Neuronal stem cell (in vitro differentiated cells): ENCODE results near the gene TCF21.

ENCODE experiments used
- DNase-seq: peaks from one replicate; pipeline ENCODE4 v3.0.0-alpha.2; 2013; ENCODE audit warnings: low spot score
- H2AFZ ChIP-seq: one replicate; pipeline ENCODE4 v1.6.1; 2013; ENCODE audit warnings: mild to moderate bottlenecking, low read length, inconsistent platforms
- H2AK5ac ChIP-seq: 2 replicates; pipeline ENCODE4 v1.6.1; 2013; ENCODE audit warnings: low read depth, mild to moderate bottlenecking, inconsistent platforms, low read length, moderate library complexity, mixed read lengths
- H2BK120ac ChIP-seq: 2 replicates; pipeline ENCODE4 v1.6.1; 2013; ENCODE audit warnings: low read depth, mild to moderate bottlenecking, inconsistent platforms, low read length, moderate library complexity, mixed read lengths
- H2BK12ac ChIP-seq: one replicate; pipeline ENCODE4 v1.6.1; 2013; ENCODE audit warnings: low read length, inconsistent platforms
- H2BK15ac ChIP-seq: 2 replicates; pipeline ENCODE4 v1.6.1; 2013; ENCODE audit warnings: mild to moderate bottlenecking, low read length, inconsistent platforms, mixed read lengths
- H2BK5ac ChIP-seq: one replicate; pipeline ENCODE4 v1.6.1; 2013; ENCODE audit warnings: inconsistent platforms, mild to moderate bottlenecking, low read length, moderate library complexity
- H3K14ac ChIP-seq: one replicate; pipeline ENCODE4 v1.6.1; 2013; ENCODE audit warnings: low read length, inconsistent platforms
- H3K18ac ChIP-seq: 2 replicates; pipeline ENCODE4 v1.6.1; 2013; ENCODE audit warnings: low read length, inconsistent platforms
- H3K23ac ChIP-seq: 2 replicates; pipeline ENCODE4 v1.6.1; 2013; ENCODE audit warnings: low read depth, mild to moderate bottlenecking, mixed read lengths, low read length, inconsistent platforms; ENCODE audit not compliant: poor library complexity
- H3K27ac ChIP-seq: replicated peaks from 3 replicates; pipeline ENCODE4 v1.5.1; 2013; ENCODE audit warnings: low read length, inconsistent platforms
- H3K27me3 ChIP-seq, 3 experiments: 2 replicates each; pipeline ENCODE4 v1.6.1; 2013; ENCODE audit warnings: low read length in 3 of 3, mild to moderate bottlenecking in 2 of 3, inconsistent platforms in 1 of 3, low read depth in 1 of 3, mixed read lengths in 1 of 3, moderate library complexity in 1 of 3; ENCODE audit not compliant: control insufficient read depth in 3 of 3, insufficient read depth in 3 of 3
- H3K36me3 ChIP-seq, 2 donors: replicated peaks in 1 of 2; 2 replicates each; pipeline ENCODE4 v1.6.1; 2013; ENCODE audit warnings: low read length in 2 of 2; ENCODE audit not compliant: control insufficient read depth in 2 of 2, insufficient read depth in 2 of 2
- H3K4ac ChIP-seq: 2 replicates; pipeline ENCODE4 v1.6.1; 2013; ENCODE audit warnings: inconsistent platforms, mild to moderate bottlenecking, low read length, moderate library complexity
- H3K4me1 ChIP-seq, 2 donors: 1 replicate in 1 of 2; 2 replicates in 1 of 2; pipeline ENCODE4 v1.6.1; 2013; ENCODE audit warnings: low read length in 2 of 2, low read depth in 1 of 2; ENCODE audit not compliant: control insufficient read depth in 2 of 2, insufficient read depth in 1 of 2
- H3K4me2 ChIP-seq: one replicate; pipeline ENCODE4 v1.6.1; 2013; ENCODE audit warnings: mild to moderate bottlenecking, low read length, inconsistent platforms; ENCODE audit not compliant: insufficient read depth, poor library complexity, severe bottlenecking
- H3K4me3 ChIP-seq, 2 donors: 2 replicates each; pipeline ENCODE4 v1.5.1; 2013; ENCODE audit warnings: low read length in 2 of 2, mild to moderate bottlenecking in 2 of 2, inconsistent platforms in 1 of 2, moderate library complexity in 1 of 2
- H3K79me1 ChIP-seq: one replicate; pipeline ENCODE4 v1.6.1; 2013; ENCODE audit warnings: low read depth, mild to moderate bottlenecking, inconsistent platforms, low read length, moderate library complexity
- H3K9ac ChIP-seq: one replicate; pipeline ENCODE4 v1.6.1; 2013; ENCODE audit warnings: mild to moderate bottlenecking, low read depth, low read length, inconsistent platforms; ENCODE audit not compliant: poor library complexity
- H3K9me3 ChIP-seq, 2 donors: replicated peaks in 1 of 2; 2 replicates each; pipeline versions ENCODE3 to v1.6.1; 2013; ENCODE audit warnings: low read length in 2 of 2, mild to moderate bottlenecking in 2 of 2, inconsistent platforms in 1 of 2, low read depth in 1 of 2, mixed read lengths in 1 of 2, moderate library complexity in 1 of 2; ENCODE audit not compliant: control insufficient read depth in 2 of 2, insufficient read depth in 1 of 2
- H4K8ac ChIP-seq: one replicate; pipeline ENCODE4 v1.6.1; 2013; ENCODE audit warnings: low read depth, mild to moderate bottlenecking, inconsistent platforms, low read length, moderate library complexity
- H4K91ac ChIP-seq: one replicate; pipeline ENCODE4 v1.6.1; 2013; ENCODE audit warnings: low read length, low read depth, mild to moderate bottlenecking, inconsistent platforms; ENCODE audit not compliant: poor library complexity
- WGBS, 2 donors: extraction: QIAGEN DNeasy Blood & Tissue Kit; methylation state at CpG; one replicate each; pipeline ENCODE4 v1.1.7; 2013; ENCODE audit warnings: missing lambda C conversion rate in 2 of 2, mixed read lengths in 1 of 2; ENCODE audit not compliant: insufficient read length in 2 of 2, insufficient replicate concordance in 1 of 2; ENCODE audit errors: extremely low coverage in 2 of 2; 5-methylcytosine and 5-hydroxymethylcytosine counted together

The TCF21 gene

GRCh38 chr6:133938533-133938932 is 49.6 kb downstream of the TCF21 start:
- Histone ChIP-seq H2BK12ac (no peak overlapping the region), H2AK5ac (no peak overlapping the region), H3K27me3 (peaks cover 0 to 3% (median 0%) of the 10 kb centered on the region in 3 experiments), H2AFZ (no peak overlapping the region), H4K8ac (no peak overlapping the region), H3K4ac (no peak overlapping the region), H4K91ac (no peak overlapping the region), H3K4me2 (no peak overlapping the region), H3K4me3 (no peak overlapping the region), H2BK5ac (no peak overlapping the region), H3K9me3 (peaks cover 0 to 5% of the 10 kb centered on the region in 2 donors), H3K79me1 (no peaks in the 10 kb centered on the region), H3K9ac (no peak overlapping the region), H3K23ac (no peak overlapping the region), H3K27ac (no peak overlapping the region), H2BK120ac (no peak overlapping the region), H3K14ac (no peak overlapping the region), H3K4me1 (no peaks in the 10 kb centered on the region), H2BK15ac (no peak overlapping the region), H3K18ac (no peak overlapping the region), H3K36me3 (no peaks in the 10 kb centered on the region)
- no peak for DNase-seq
- WGBS, 2 donors = no CpG with 5 or more reads among the region's 1 CpG

GRCh38 chr6:133939778-133940667 is 51.1 kb downstream of the TCF21 start:
- Histone ChIP-seq H4K8ac (no peak overlapping the region), H2AK5ac (no peak overlapping the region), H3K18ac (no peak overlapping the region), H2AFZ (no peak overlapping the region), H3K36me3 (no peaks in the 10 kb centered on the region), H3K4me1 (no peaks in the 10 kb centered on the region), H2BK120ac (no peak overlapping the region), H3K27me3 (peaks cover 0 to 3% (median 0%) of the 10 kb centered on the region in 3 experiments), H2BK5ac (no peak overlapping the region), H3K4me2 (no peak overlapping the region), H3K9ac (no peak overlapping the region), H3K9me3 (peaks cover 0 to 5% of the 10 kb centered on the region in 2 donors), H2BK15ac (no peak overlapping the region), H4K91ac (no peak overlapping the region), H3K14ac (no peak overlapping the region), H3K4ac (no peak overlapping the region), H2BK12ac (no peak overlapping the region), H3K4me3 (no peak overlapping the region), H3K27ac (no peak overlapping the region), H3K23ac (no peak overlapping the region), H3K79me1 (no peaks in the 10 kb centered on the region)
- DNase-seq = no peak
- no CpG with 5 or more reads among the region's 8 CpGs for WGBS, 2 donors
